RCC 7860 (cell line): ENCODE data around the gene DENND1A.
"Not testable (repeated sequence)": the region's sequence is repeated elsewhere in the genome, so short reads cannot be mapped to it uniquely, and the experiment has no call there.

ENCODE experiments used
- DNase-seq: peaks from one replicate; pipeline ENCODE4 v3.0.0-alpha.2; 2015; ENCODE audit warnings: low spot score
- FAIRE-seq: peaks from 2 replicates; lab custom pipeline; 2012; peaks lifted over from hg19 to GRCh38; lab: Jason Lieb, UNC

Gene DENND1A

DNA sequence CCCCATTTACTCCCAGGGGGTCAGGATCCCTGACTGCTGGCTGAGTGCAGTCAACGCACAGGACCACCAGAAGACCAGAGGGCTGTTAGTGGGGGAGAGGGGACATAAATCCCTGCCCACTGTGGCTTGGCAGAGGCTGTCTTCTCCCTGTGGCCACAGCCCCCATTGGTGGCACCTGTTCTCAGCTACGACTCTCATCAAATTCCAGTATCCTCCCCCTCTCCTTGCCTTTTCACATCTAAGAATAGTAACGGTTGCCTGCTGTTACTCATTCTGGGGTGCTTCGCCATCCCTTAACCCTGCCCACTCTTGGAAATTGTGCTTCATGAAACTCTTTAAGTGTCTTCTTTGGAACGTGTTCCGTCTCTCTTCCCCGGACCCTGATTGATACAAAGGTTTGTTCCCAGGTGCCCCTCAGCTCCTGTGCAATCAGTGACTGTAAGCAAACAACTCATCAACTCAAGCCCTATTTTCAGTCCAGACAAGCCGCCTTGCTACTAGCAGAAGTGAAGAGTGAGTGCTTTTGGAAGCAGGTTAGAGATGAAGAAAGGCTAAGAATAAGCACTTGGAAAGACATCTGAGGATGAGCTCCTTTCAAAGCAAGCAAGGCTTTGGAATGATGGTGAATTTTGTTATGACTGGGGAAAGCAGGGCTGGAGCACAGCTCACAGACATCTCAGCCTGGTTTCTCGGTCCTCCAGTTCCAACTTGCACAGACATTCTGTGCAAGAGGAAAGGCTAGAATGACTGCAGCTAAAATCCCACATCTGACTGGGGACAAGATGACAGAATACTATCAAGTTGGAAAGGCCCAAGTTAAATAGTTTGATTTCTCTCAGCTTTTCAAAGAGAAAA is 22.9 kb upstream of the DENND1A start:
- no peak for FAIRE-seq
- no peak for DNase-seq

DNA sequence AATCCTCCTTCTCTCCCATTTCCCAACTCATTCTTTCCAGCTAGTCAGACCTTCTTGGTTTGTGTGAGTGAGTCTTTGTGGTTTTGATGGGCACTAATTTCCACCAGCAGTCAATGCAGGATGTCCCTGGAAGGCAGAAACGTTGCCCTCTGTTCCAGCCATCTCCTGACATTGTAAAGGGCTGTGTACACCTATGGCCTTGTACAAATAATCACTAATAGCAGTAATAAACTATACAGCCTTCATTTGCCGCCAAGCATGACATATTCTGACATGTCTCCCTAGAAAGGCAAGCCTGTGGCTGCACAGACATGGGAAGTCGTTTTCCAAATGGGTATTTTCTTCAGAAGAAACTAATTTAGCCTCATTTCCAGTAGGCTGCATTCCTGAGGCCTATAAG is 18.4 kb upstream of the DENND1A start:
- FAIRE-seq (no peak), DNase-seq (no peak)

DNA sequence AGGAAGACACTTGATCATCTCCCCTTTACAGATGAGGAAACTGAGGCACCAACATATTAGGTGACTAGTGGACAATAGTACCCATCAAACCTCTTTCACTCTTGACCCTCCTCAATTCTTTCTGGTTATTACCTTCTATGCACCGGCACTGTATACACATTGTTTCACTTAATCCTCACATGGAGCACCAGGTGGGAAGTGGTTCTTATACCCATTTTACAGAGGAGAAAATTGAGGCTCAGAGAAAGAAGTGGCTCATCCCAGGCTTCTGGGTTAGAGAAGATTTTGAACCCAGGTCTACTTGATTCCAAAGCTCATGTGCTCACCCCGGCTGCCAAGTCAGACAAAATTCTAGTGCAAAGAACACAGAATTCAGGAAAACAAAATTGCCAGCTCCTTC is 17.4 kb upstream of the DENND1A start:
- DNase-seq, result no peak
- no peak for FAIRE-seq

DNA sequence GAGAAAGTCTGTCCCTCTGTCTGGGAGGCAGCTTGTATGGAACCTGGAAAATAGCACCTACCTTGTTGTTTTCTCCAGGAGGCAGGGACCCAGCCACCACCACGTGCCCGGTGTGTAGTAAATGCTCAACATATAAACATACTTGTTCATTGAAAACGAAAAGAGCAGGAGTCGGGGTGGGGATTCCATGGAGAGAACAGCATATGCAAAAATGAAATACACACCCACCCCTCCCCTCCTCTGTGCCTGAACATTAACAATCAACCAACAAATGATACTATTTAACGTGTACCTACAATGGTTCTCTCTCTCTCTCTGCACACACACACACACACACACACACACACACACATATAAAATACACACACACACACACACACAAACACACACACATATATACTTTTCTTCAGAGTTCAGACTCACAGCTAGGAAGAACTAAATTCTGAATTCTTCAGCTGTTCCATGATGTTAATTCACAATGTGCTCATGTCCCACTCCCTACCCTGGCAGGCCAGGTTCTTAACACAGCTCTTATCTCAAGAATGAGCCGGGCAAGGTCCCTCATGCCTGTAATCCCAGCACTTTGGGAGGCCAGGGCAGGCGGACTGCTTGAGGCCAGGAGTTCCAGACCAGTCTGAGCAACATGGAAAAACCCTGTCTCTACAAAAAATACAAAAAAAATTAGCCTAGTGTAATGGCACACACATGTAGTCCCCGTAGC is 16.3 kb upstream of the DENND1A start:
- DNase-seq, result no peak
- FAIRE-seq, result no peak

DNA sequence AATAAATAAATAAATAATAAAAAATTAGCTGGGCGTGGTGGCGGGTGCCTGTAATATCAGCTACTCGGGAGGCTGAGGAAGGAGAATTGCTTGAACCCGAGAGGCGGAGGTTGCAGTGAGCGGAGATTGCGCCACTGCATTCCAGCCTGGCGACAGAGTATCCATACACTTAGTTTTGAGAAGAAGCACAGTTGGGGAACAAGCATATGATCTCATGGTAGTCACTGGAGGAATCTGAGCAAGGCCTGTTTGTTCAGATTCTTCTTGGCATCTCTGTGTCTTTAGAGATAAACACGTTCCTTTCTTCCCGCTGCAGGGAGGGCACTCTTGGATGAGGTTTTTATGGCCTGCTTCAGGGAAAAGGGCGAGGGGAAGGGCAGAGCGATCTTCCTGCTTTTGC is 15.6 kb upstream of the DENND1A start:
- FAIRE-seq (no peak), DNase-seq (no peak)

DNA sequence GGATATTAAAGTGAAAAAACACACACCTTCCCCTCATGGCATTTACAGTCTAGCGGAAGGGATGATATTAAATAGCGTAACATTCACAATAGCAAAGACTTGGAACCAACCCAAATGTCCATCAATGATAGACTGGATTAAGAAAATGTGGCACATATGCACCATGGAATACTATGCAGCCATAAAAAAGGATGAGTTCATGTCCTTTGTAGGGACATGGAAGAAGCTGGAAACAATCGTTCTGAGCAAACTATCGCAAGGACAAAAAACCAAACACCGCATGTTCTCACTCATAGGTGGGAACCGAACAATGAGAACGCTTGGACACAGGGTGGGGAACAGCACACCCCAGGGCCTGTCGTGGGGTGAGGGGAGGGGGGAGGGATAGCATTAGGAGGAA is 14.5 kb upstream of the DENND1A start:
- not testable (repeated sequence) for FAIRE-seq, DNase-seq

DNA sequence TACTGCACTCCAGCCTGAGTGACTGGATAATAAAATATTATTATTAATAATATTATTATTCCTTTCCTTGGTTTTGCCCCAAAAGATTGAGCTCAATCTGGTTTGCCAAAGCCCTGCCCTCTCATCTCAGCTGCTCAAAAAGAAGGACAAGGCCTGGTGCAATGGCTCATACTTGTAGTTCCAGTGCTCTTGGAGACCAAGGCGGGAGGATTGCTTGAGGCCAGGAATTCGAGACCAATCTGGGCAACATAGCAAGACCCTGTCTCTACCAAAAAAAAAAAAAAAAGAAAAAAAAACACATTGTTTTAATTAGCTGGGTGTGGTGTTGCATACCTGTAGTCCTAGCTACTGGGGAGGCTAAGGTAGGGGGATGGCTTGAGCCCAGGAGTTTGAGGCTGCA is 13.7 kb upstream of the DENND1A start:
- DNase-seq, result no peak
- FAIRE-seq, result no peak

DNA sequence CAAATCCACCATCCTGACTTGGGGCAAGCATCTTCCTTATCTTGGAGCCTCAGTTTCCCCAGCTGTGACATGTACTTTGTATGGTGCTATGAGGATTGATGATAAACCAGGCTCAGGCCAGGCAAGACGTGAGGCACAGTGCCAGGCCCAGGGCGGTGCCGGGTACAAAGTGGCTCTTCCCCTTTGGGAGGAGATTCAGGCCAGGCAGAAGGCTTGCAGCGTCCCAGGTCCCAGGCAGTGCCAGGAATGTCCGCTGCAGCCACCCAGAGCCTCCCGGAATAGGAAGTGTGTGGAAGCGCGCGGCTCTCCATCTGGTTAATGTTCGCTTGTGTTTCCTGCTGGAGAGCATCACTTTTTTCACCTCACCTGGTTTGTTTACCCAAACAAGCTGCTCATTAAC is 12.6 kb upstream of the DENND1A start:
- FAIRE-seq, result no peak
- DNase-seq, result no peak

DNA sequence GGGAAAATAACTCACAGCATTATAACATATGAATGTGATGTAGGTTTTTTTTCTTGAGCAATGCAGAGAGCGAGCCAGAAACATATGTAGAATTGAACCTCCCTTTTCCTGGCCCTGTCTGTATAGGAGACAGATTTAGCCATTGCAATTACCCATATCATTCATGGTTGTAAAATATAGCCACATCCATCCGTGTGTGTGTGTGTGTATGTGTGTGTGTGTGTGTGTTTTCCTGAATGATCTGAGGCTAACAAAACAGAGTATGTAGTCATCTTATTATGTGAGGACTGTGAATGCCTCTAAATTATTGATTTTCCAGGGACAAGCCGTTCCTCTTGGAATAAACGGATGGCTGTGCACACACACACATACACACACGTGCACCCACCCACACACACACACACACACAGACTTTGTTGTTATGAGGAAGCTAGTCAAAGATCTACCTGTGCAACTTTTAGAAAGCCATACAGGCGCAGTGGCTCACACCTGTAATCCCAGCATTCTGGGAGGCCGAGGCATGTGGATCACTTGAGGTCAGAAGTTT is 11.7 kb upstream of the DENND1A start:
- no peak for FAIRE-seq
- DNase-seq, result no peak

DNA sequence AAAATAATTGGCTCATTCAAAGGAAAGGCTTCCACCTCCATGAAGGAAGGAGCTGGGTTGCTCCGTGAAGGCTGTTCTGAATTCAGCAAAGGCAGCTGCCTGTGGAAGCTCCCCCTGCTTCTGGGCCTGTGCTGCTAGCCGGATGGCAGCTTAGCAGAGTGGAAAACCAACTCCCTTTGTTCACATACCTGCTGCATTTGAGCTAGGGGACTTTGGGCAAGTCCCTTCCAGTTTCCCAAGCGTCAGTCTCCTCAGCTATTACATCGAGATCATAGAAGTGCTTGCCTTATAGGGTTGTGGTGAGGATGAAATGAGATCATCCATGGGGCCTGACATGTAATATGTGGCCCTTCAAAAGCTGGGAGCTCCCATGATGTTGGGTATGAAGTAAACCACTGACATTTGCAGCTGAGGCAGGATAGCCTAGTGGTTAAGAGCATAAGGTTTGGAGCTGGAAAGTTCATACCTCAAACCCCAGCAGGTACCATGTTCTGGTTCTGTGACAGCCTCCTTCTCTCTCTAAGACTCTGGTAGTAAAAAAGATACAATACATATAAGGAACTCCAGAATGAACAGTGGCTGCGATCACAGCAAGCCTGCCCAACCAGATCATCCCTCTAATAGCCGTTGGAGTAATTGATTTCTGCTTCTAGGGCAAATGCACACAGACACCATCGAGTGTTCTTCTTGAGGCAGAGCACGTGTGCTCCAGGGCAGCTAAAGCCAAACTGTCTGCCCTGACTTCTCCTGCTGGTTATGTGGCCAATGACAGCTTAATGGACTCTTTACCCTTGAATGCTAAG is 11.0 kb upstream of the DENND1A start:
- FAIRE-seq, result no peak
- DNase-seq, result no peak

DNA sequence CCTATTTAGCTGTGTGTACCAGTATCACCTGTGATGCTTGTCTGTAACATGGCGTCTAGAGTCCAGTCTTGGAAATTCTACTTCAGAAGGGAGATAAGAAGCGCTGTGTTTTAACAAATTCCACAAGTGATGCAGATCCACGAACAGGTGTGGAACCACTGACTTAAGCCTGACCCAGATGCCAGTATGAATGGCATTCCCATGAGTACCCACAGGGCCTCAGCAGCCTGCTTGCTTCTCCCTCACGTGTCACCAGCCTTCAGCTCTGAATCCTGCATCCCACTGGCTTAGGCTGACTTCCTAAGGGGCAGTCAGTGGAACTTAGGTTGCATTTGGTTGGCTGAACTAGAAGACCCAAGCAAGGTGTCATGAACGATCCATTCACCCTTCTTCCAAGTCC is 8.5 kb upstream of the DENND1A start:
- no peak for DNase-seq
- no peak for FAIRE-seq

DNA sequence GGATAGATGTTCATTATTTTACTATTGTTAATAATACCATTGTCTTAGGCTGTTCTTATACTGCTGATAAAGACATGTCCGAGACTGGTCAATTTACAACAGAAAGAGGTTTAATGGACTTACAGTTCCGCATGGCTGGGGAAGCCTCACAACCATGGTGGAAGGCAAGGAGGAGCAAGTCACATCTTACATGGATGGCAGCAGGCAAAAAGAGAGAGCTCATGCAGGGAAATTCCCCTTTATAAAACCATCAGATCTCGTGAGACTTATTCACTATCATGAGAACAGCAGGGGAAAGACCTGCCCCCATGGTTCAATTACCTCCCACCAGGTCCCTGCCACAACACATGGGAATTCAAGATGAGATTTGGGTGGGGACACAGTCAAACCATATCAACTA is 6.6 kb upstream of the DENND1A start:
- not testable (repeated sequence) for DNase-seq

DNA sequence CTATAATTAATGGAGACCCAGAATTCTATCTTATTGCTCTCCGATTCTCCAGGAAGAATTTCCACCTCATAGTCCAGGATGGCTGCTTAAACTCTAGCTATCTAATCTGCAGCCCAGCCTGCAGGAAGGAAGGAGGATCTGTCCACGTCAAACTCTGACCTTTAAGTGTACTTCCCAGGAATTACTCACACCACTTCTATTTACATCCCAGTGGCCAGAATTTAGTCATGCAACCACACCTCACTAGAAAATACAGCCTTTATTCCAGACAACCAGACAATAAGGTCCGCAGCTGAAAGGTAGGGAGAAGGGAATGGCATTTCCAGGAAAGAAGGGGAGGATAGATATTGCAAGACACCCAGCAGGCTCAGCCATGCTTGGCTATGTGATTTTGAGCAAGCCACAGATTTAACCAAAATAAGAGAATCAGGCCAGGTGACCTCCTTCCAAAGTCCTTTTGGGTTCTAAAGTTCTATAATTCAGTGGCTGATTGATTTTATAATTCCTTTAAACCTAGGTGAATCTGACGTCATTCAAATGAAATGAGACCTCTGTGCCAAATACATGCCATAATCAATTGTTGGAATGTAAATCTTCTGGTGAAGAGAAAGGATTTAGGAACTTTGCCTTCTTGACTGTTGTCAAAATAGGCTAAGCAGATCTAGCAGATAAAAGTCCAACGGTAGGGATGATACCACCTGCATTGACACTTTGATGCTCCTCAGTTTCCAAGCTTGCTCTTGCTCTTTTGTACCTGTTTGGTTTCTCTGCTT is 3.7 kb upstream of the DENND1A start:
- peak; percentile 78 for FAIRE-seq
- peak; percentile 64 for DNase-seq

More for the DNA sequence above, 6.6 kb upstream of the DENND1A start:
- FAIRE-seq, result not testable (repeated sequence)

DNA sequence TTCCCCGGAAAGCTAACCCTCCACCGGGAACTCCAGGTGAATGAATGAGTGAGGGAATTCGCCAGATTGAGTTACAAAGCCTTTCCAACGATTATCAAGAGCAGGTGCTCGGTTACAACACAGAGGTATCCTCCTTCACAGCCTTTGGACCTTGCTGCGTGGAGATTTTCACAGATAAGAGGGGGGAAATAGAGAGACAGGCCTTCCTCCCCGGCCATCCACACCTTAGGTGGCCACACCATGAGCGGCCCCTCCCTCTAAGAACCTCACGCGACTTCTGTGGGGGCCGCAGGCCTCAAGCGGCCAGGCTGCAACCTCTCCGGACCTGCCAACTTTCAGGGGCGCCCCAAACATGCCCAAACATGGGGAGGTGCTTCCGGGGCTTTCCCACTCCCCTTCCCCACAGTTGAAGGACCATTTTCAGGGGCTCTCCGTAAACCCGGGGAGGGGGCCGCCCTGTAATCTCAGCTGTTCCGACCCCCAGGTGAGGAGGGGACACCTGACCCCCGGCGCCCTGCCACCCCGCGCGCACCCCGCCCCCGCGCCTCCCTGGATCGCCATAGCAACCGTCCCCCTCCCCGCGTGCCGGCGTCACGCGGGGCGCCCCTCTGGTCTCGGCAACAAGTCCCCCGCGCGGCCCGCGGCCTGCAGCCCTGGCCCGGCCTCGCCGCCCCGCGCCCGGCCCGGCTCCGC is 603 bp downstream of the DENND1A start:
- DNase-seq, result no peak
- no peak for FAIRE-seq

DNA sequence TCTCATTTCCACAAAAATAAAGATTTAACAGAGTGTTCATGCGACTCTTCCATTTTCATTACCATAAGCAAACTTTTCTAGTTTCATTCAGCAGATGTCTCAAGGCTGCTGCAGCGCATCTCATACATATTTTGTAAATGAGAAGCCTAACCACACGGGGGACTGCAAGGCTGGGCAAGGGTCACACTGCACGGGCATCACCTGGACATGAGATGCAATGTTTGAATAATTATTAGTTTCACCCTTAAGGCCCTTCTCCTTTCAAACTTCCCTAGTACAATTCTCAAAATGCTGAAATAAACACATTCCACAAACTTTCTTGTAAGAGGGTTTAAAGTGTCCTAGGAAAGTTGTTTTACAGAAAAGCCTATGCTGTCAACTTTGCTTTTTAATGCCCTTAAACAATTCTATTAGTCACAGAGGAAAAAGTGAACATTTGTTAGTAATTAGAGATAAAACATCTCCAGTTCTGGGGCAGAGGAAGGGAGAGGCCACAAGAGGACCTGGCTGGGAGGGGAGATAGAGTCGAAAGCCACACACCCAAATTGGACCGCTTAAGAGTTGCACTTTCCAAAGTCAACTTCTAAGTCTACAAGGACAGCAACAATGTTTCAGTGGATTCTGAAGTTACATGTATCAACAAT is 1.3 kb downstream of the DENND1A start:
- FAIRE-seq, result no peak
- DNase-seq, result no peak

DNA sequence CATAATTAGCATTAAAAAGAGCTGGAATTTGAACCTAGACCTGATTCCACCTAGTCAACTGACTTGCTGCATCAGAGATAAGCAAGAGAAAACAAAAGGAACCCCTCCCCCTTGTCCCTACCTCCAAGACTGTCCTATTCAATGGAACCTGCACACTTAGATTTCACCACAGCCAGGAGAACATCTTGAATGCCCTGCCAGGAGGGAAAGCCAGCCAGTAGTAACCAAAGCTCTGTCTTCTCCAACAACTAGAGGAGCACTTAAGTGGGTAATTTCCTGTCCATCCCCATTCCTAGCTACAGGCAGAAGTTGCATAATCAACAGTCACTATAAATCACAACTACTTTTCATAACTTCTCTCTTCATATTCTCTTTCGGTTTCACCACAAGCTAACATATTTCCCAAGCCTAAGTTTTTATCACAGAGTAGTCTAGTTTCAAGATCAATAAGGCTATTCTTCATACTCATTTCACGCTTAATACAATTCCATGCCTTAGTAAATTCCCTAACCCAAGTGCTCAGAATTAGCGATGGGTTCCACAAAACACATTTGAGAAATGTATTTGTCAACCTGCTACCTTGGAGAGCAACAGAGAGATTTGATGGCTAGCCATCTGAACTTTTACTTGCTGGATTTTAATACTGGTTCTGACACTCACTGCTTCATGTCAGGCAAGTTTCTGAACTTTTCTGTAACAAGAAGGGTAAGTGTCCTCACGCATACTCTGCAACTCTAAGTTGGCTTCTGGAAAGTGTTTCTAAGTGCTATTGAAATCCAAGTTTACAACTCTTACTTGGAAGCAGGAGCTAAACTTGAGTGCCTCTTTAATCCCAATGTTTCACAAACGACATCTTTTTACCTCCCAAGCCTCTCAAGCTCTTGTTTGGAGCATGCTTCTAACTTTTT is 2.0 kb downstream of the DENND1A start:
- FAIRE-seq (no peak), DNase-seq (no peak)

DNA sequence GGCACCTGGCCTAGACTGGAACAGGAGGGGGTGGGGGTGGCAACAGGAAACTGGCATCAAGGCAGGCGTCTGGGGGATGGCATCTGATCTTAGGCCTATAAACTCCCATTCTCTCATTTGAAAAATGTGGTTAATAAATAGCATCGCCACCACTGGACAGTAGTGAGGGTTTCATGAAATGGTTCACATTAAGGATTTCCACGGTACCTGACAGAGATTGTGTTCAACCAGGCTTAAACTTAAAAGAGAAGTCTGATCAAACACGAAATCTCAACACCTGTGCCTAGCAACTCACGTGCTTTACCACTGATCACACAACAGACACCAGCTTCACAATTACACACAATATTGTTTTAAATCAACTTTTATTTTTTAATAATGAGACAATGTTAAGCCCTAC is 3.0 kb downstream of the DENND1A start:
- FAIRE-seq (no peak), DNase-seq (no peak)

DNA sequence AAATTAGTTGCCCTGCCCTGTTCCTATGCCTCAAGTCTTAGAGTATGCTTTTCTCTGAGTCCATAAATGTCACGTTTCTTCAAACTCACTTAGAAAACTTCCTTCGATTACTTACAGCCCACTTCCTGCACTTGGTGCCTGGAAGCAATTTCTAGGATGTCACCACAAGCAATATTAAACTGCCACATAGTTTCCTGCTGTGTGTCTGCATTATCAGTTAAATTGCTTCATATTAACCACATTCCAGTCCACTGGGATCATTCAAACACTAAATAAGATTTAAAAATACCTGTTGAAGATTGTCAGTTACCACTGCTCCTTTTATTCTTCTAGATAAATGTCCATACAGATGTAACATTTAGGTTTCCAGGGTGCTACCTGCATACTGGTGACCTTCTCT is 4.1 kb downstream of the DENND1A start:
- DNase-seq, result peak; percentile 33

More for the DNA sequence above, 4.1 kb downstream of the DENND1A start:
- peak; percentile 48 for FAIRE-seq
